Suprapubic skin (tissue), 4 donors: ENCODE measurements around the gene TCERG1L. TPM values are rescaled to one million over a fixed set of nuclear protein-coding genes. Genes with fewer than 3 reads are reported as not detected.

ENCODE experiments used
- DNase-seq, 2 donors: peaks; one replicate each; pipeline ENCODE4 v3.0.0-alpha.2; 2019; ENCODE audit warnings: low spot score in 2 of 2
- H3K27ac ChIP-seq: fragments of 200-600 bp; sonication (generic); one replicate; pipeline ENCODE4 v1.5.1; 2019
- H3K27me3 ChIP-seq: fragments of 200-600 bp; sonication (generic); one replicate; pipeline ENCODE4 v1.5.1; 2019
- H3K36me3 ChIP-seq: fragments of 200-600 bp; sonication (generic); one replicate; pipeline ENCODE4 v1.5.1; 2019
- H3K4me1 ChIP-seq: fragments of 200-600 bp; sonication (generic); one replicate; pipeline ENCODE4 v1.5.1; 2019
- H3K4me3 ChIP-seq: fragments of 200-600 bp; sonication (generic); one replicate; pipeline ENCODE4 v1.5.1; 2019; ENCODE audit warnings: mild to moderate bottlenecking
- H3K9me3 ChIP-seq: fragments of 200-600 bp; sonication (generic); one replicate; pipeline ENCODE4 v1.5.1; 2019
- EP300 ChIP-seq: sonication (generic); formaldehyde crosslinking; IDR thresholded peaks from one replicate; pipeline ENCODE4 v1.6.1; 2017; ENCODE audit warnings: antibody characterized with exemption
- POLR2A ChIP-seq, 2 donors: fragments of 450-650 bp; IDR thresholded peaks; one replicate each; pipeline ENCODE4 v1.6.1; 2017; ENCODE audit warnings: antibody characterized with exemption in 2 of 2, mild to moderate bottlenecking in 2 of 2, moderate library complexity in 2 of 2
- POLR2AphosphoS5 ChIP-seq, 3 donors: sonication (generic); formaldehyde crosslinking; IDR thresholded peaks; one replicate each; pipeline ENCODE4 v1.6.1; 2017; ENCODE audit warnings: antibody characterized with exemption in 3 of 3
- WGBS: methylation state at CpG from one replicate; pipeline ENCODE4 v1.1.5; 2018; 5-methylcytosine and 5-hydroxymethylcytosine counted together
- total RNA-seq, 4 donors: library from RNA; depleted of rRNA; stranded (reverse); fragments of >200 nt; gene quantifications; one replicate each; pipeline ENCODE4 v1.1.0, GENCODE V29; 2016
- TF ChIP-seq, protein P1 (sequence below), 2 donors: fragments of 200-600 bp in 1 of 2; fragments of 450-650 bp in 1 of 2; sonication (generic) in 1 of 2; IDR thresholded peaks; one replicate each; pipeline ENCODE4 v1.5.1; 2016 to 2019; ENCODE audit warnings: antibody characterized with exemption in 2 of 2, mild to moderate bottlenecking in 1 of 2, moderate library complexity in 1 of 2

The TCERG1L gene
- total RNA-seq, 4 donors from 2014 or later = 0.32 to 1.0 (median 0.51) TPM

DNA sequence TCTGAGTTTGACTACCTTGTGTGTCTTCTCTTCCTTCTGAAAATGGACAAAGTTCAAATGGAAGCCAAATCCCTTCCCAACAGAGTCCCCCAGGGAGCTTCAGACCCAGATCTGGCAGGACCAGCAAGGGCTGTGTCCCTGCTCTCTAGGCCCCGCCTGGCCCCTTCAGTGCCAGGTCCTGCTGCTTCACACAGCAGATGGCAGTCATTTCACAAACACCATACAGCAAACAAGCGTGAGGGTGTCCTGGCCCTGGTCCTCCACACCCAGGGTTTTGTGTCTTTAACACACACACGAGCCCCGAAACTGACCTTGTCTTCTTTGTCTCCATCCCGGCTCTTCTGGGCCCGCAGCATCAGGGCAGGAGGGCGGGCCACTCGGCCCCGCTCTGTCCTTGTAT lies 145.0 kb downstream of the TCERG1L start:
- Histone ChIP-seq H3K36me3 (no peaks in the 10 kb centered on the region), H3K9me3 (no peaks in the 10 kb centered on the region), H3K4me3 (no peak overlapping the region), H3K4me1 (no peaks in the 10 kb centered on the region), H3K27me3 (no peaks in the 10 kb centered on the region), H3K27ac (no peak overlapping the region)
- WGBS = 94% methylated on average over 9 of the region's 9 CpGs
- TF ChIP-seq POLR2A (IDR thresholded peaks at IDR 0.05) = no peak
- no peak for TF ChIP-seq EP300
- TF ChIP-seq, protein P1, sequence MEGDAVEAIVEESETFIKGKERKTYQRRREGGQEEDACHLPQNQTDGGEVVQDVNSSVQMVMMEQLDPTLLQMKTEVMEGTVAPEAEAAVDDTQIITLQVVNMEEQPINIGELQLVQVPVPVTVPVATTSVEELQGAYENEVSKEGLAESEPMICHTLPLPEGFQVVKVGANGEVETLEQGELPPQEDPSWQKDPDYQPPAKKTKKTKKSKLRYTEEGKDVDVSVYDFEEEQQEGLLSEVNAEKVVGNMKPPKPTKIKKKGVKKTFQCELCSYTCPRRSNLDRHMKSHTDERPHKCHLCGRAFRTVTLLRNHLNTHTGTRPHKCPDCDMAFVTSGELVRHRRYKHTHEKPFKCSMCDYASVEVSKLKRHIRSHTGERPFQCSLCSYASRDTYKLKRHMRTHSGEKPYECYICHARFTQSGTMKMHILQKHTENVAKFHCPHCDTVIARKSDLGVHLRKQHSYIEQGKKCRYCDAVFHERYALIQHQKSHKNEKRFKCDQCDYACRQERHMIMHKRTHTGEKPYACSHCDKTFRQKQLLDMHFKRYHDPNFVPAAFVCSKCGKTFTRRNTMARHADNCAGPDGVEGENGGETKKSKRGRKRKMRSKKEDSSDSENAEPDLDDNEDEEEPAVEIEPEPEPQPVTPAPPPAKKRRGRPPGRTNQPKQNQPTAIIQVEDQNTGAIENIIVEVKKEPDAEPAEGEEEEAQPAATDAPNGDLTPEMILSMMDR (IDR thresholded peaks at IDR 0.05) = no peak
- no peak for TF ChIP-seq POLR2AphosphoS5 (IDR thresholded peaks at IDR 0.05)
- DNase-seq = peak in 1 of 2 donors; percentile 26

DNA sequence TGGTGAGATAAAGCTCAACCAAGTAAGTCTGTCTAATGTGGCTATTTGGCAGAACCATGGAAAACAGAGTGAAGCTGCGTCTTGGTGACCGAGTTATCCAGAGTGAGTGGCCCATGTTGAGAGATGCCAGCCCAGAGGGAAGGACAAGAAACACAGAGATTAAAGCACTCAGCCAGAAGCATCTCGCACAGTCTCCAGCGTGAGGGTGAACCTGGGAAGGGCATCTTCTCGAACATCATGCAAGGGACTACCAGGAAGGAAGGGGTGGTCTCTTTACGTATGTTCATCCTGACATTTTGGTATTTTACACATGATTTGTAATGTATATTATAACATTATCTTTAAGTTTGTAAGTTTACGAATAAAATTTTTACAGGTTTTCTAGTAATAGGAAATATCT lies 146.4 kb downstream of the TCERG1L start:
- Histone ChIP-seq H3K36me3 (no peaks in the 10 kb centered on the region), H3K27ac (no peak overlapping the region), H3K4me1 (no peaks in the 10 kb centered on the region), H3K27me3 (no peaks in the 10 kb centered on the region), H3K9me3 (no peaks in the 10 kb centered on the region), H3K4me3 (no peak overlapping the region)
- DNase-seq = peak in 1 of 2 donors; percentile 24
- TF ChIP-seq, protein P1 (IDR thresholded peaks at IDR 0.05) = no peak
- no peak for TF ChIP-seq POLR2AphosphoS5 (IDR thresholded peaks at IDR 0.05)
- no peak for TF ChIP-seq POLR2A (IDR thresholded peaks at IDR 0.05)
- TF ChIP-seq EP300 = no peak
- 75% methylated on average over 7 of the region's 7 CpGs for WGBS

DNA sequence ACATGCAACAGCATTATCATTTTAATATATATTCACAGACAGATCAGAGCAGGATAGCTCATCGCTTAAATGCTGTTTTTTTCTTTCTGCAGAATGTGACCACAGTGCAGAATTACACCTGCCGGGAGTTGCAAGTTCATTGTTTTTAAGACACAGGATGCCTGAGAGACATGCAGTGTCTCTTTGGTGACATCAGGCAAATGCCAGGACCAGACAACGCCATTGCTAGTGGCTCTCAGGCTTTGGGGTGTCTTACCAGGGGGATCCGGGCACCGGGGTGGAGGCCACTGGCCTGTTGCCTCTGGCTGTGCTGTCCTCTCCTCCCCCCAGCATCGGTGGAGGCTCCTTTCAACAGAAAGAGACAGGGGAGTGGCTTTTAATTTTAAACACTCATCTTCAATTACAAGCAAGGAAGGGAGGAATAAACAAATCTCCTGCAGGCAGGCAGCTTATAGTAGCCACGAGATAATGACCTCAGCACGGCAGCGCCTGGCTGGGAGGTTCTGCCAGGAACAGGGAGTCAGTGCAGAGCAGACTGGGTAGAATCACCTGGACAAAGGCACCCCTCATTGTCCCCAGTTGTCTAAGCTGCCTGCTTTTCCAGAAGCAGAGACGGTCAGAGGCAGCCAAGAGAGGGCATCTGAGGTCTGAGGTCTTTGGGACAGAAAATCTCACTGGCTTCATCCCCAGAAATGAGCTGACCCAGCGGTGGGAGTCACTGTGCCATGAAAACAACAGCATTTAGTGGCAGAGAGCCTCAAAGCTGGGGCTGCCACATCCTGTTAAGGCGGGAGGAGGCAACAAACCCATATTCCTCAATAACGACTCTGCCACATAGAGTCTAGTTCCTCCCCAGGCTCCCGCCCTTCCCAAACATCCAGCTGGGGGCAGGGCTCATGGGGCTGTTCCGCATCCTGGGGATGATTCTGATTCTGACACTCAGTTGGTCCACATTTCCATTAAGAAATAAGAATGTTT lies 148.4 kb downstream of the TCERG1L start:
- H3K36me3 ChIP-seq = no peaks in the 10 kb centered on the region
- TF ChIP-seq POLR2AphosphoS5 (IDR thresholded peaks at IDR 0.05) = no peak
- H3K27ac ChIP-seq = no peak overlapping the region
- WGBS = 62% methylated on average over 15 of the region's 15 CpGs
- H3K27me3 ChIP-seq = peaks cover 7% of the 10 kb centered on the region
- DNase-seq = no peak
- H3K4me1 ChIP-seq = no peaks in the 10 kb centered on the region
- no peak overlapping the region for H3K4me3 ChIP-seq
- no peaks in the 10 kb centered on the region for H3K9me3 ChIP-seq

DNA sequence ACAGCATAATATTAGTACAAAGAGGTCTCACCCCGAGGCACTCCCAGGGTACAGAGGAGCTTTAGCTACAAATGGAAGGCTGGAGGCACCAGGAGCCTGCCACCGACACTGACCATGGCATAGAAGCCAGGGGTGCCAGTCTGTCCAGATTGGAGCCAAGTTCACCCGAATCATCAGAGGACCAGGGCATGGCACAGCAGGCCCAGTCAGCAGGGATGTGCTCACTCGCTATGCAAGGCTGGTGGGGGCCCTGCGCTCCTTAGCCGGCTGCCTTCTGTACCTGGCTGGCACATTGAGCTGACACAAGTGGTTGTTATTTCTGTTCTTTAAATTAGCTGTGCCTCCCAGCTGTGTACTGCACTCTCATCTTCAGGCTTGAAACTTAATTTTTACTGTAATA lies 149.3 kb downstream of the TCERG1L start:
- H3K4me1 ChIP-seq = no peaks in the 10 kb centered on the region
- H3K36me3 ChIP-seq = no peaks in the 10 kb centered on the region
- H3K4me3 ChIP-seq = no peak overlapping the region
- TF ChIP-seq POLR2AphosphoS5 (IDR thresholded peaks at IDR 0.05) (no peak), POLR2A (IDR thresholded peaks at IDR 0.05) (no peak)
- TF ChIP-seq, protein P1 (IDR thresholded peaks at IDR 0.05) = no peak
- 88% methylated on average over 5 of the region's 6 CpGs for WGBS
- H3K27me3 ChIP-seq = peaks cover 7% of the 10 kb centered on the region
- DNase-seq = no peak
- no peak overlapping the region for H3K27ac ChIP-seq
- no peaks in the 10 kb centered on the region for H3K9me3 ChIP-seq

DNA sequence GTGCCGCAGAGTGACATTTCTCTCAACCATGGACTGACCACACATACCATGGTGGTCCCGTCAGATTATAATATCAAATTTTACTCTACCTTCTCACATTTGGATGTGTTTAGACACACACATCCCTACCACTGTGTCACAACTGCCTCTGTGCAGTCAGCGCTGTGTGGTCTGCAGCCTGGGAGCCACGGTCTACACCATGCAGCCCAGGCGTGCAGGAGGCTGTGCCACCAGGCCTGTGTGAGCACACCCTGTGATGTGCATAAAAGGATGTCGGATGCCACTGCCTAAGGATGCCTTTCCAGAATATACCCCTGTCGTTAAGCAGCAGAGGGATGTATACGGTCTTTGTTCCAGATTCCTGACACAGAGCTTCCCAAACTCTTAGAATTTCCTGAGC lies 150.4 kb downstream of the TCERG1L start:
- no peaks in the 10 kb centered on the region for H3K4me1 ChIP-seq
- H3K27me3 ChIP-seq = peaks cover 7% of the 10 kb centered on the region
- H3K27ac ChIP-seq = no peak overlapping the region
- 94% methylated on average over 8 of the region's 8 CpGs for WGBS
- TF ChIP-seq EP300 (no peak), POLR2AphosphoS5 (IDR thresholded peaks at IDR 0.05) (no peak), POLR2A (IDR thresholded peaks at IDR 0.05) (no peak)
- TF ChIP-seq, protein P1 (IDR thresholded peaks at IDR 0.05) = no peak
- H3K36me3 ChIP-seq = no peaks in the 10 kb centered on the region
- no peak overlapping the region for H3K4me3 ChIP-seq
- DNase-seq = no peak
- H3K9me3 ChIP-seq = no peaks in the 10 kb centered on the region
